Central memory CD8-positive, alpha-beta T cell (primary cell): ENCODE results near the gene TMEM52.

Experiments used
- ATAC-seq: fragments of 150-1000 bp; cut with Tn5 transposase; replicated peaks from 2 replicates; pipeline ENCODE4 v1.10.0; 2022; ENCODE audit warnings: mild to moderate bottlenecking, moderate FRiP score, moderate number of reproducible peaks; ENCODE audit not compliant: poor library complexity, severe bottlenecking; ENCODE audit errors: extremely low read depth
- DNase-seq, 2 donors: peaks; one replicate each; pipeline ENCODE4 v3.0.0; 2021; ENCODE audit warnings: low spot score in 2 of 2
- H3K27ac Mint-ChIP-seq: one replicate; pipeline ENCODE4 v1.8.0; 2022; ENCODE audit warnings: low read depth, mild to moderate bottlenecking, moderate library complexity, mixed read lengths
- H3K27me3 Mint-ChIP-seq: one replicate; pipeline ENCODE4 v1.8.0; 2022; ENCODE audit warnings: mixed read lengths
- H3K36me3 Mint-ChIP-seq: one replicate; pipeline ENCODE4 v1.8.0; 2022; ENCODE audit warnings: mild to moderate bottlenecking, moderate library complexity, mixed read lengths; ENCODE audit not compliant: insufficient read depth
- H3K4me1 Mint-ChIP-seq: one replicate; pipeline ENCODE4 v1.8.0; 2022; ENCODE audit warnings: mixed read lengths
- H3K4me3 Mint-ChIP-seq: one replicate; pipeline ENCODE4 v1.8.0; 2022; ENCODE audit warnings: mild to moderate bottlenecking, moderate library complexity, mixed read lengths
- H3K9me3 Mint-ChIP-seq: one replicate; pipeline ENCODE4 v1.8.0; 2022; ENCODE audit warnings: mixed read lengths

TMEM52 gene

GRCh38 chr1:1898246-1898933, 20.7 kb downstream of the TMEM52 start:
- H3K9me3 Mint-ChIP-seq, result no peaks in the 10 kb centered on the region
- peaks cover 16% of the 10 kb centered on the region for H3K4me1 Mint-ChIP-seq
- ATAC-seq (no peak), DNase-seq (no peak)
- H3K4me3 Mint-ChIP-seq, result no peak overlapping the region
- no peak overlapping the region for H3K27ac Mint-ChIP-seq
- H3K36me3 Mint-ChIP-seq, result no peaks in the 10 kb centered on the region
- peaks cover 14% of the 10 kb centered on the region for H3K27me3 Mint-ChIP-seq

DNA sequence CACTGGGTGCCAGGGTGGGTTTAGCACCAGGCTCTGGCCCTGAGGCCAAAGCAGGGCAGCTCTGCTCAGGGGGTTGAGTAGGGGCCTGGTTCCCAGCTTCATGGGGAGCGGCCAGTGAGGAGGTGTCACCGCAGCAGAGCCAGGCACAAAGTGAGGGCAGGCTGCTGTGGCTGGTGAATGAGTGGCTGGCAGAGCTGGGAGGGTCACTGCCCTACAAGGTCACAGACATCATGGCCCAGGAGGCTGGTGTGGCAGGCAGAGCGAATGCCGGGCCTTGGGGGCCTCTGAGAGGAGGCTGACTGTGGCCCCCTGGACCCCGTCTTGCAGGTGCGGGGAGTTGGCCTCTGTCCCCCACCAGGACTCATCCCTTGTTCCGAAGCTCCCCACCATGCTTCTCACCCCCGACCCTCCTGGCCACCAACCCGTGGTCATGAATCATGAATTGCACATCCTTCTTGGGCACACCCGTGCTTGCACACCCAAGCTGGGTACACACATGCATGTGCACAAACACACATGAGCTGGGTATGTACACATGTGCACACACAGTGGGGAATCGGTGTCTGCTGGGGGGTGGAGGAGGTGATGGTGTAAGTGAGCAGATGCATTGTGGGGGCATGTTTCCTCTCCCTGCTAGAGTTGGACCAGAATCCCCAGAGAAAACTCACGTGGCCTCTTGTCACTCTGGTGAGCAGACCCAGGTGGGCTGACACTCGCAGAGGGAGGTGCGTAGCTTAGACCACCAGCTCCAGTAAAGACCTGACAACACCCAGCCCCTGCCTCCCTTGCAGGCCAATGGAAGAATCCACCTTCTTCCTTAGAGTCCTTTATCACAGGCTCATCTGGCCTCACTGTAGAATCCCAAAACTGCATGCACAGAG, 23.4 kb downstream of the TMEM52 start:
- Mint-ChIP-seq H3K4me3 (no peak overlapping the region), H3K27ac (no peak overlapping the region), H3K27me3 (peaks cover 14% of the 10 kb centered on the region), H3K36me3 (peaks cover 8% of the 10 kb centered on the region), H3K4me1 (peaks cover 32% of the 10 kb centered on the region), H3K9me3 (no peaks in the 10 kb centered on the region)
- no peak for DNase-seq
- ATAC-seq, result no peak

- peaks cover 10% of the 10 kb centered on the region for H3K36me3 Mint-ChIP-seq
- H3K9me3 Mint-ChIP-seq, result no peaks in the 10 kb centered on the region
- no peak for ATAC-seq
- H3K27me3 Mint-ChIP-seq, result peaks cover 14% of the 10 kb centered on the region
- H3K27ac Mint-ChIP-seq, result no peak overlapping the region
- H3K4me1 Mint-ChIP-seq, result peaks cover 32% of the 10 kb centered on the region
- no peak for DNase-seq
- peak overlapping the region; percentile 43 for H3K4me3 Mint-ChIP-seq
Observed at GRCh38 chr1:1895060-1895418, 24.0 kb downstream of the TMEM52 start.

- H3K27ac Mint-ChIP-seq, result no peak overlapping the region
- ATAC-seq, result no peak
- peak overlapping the region; percentile 43 for H3K4me3 Mint-ChIP-seq
- H3K4me1 Mint-ChIP-seq, result peaks cover 32% of the 10 kb centered on the region
- peaks cover 10% of the 10 kb centered on the region for H3K36me3 Mint-ChIP-seq
- no peaks in the 10 kb centered on the region for H3K9me3 Mint-ChIP-seq
- DNase-seq, result no peak
- H3K27me3 Mint-ChIP-seq, result peaks cover 14% of the 10 kb centered on the region
Observed at GRCh38 chr1:1894354-1895059, 24.6 kb downstream of the TMEM52 start.

- Mint-ChIP-seq H3K27ac (no peak overlapping the region), H3K36me3 (peaks cover 13% of the 10 kb centered on the region), H3K27me3 (peaks cover 14% of the 10 kb centered on the region), H3K4me1 (peaks cover 36% of the 10 kb centered on the region), H3K4me3 (peak overlapping the region; percentile 98), H3K9me3 (no peaks in the 10 kb centered on the region)
- ATAC-seq (no peak), DNase-seq (no peak)
Observed at GRCh38 chr1:1893997-1894353, 25.1 kb downstream of the TMEM52 start.

GRCh38 chr1:1893291-1893985, 25.6 kb downstream of the TMEM52 start:
- peak overlapping the region; percentile 98 for H3K4me3 Mint-ChIP-seq
- peaks cover 42% of the 10 kb centered on the region for H3K4me1 Mint-ChIP-seq
- H3K9me3 Mint-ChIP-seq, result no peaks in the 10 kb centered on the region
- peak overlapping the region; percentile 98 for H3K27ac Mint-ChIP-seq
- peaks cover 16% of the 10 kb centered on the region for H3K36me3 Mint-ChIP-seq
- DNase-seq (no peak), ATAC-seq (no peak)
- H3K27me3 Mint-ChIP-seq, result peaks cover 14% of the 10 kb centered on the region

- DNase-seq (no peak), ATAC-seq (no peak)
- peaks cover 14% of the 10 kb centered on the region for H3K27me3 Mint-ChIP-seq
- peaks cover 49% of the 10 kb centered on the region for H3K4me1 Mint-ChIP-seq
- H3K9me3 Mint-ChIP-seq, result no peaks in the 10 kb centered on the region
- H3K36me3 Mint-ChIP-seq, result peaks cover 16% of the 10 kb centered on the region
- H3K27ac Mint-ChIP-seq, result peak overlapping the region; percentile 98
- peak overlapping the region; percentile 98 for H3K4me3 Mint-ChIP-seq
Observed at GRCh38 chr1:1892763-1893120, 26.3 kb downstream of the TMEM52 start.

DNA sequence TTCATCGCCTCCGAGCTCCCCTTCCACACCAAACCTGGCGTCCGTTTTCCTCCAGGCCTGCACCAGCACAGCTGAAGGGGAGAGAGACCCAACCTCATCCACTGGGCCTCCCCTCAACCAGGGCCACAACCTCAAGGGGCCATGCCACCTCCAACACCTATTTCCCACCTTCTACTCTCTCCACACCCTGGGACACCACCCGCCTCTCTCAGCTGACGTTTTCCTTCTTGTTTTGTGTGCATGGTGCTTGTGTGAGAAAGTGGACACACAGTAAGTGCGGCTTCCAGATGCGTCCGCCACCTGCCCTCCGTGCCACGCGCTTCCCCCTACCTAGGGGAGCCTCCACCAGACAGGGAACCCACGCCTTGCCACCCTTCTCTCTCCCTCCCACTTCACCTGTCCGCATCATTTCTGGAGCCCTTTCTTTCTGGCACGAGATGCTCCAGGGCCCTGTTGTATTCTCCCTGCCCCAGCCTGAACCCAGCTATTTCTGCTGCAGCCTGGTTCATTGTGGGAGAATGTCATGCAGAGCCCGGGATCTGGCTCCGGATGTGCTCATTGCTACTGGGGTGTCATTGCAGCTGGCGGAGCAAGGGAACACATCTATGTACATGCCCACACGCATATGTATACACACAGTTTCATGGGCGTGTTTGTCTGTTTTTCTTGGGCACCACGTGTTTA, 26.9 kb downstream of the TMEM52 start:
- H3K36me3 Mint-ChIP-seq, result peaks cover 16% of the 10 kb centered on the region
- no peak for DNase-seq
- H3K4me3 Mint-ChIP-seq, result peak overlapping the region; percentile 98
- peaks cover 14% of the 10 kb centered on the region for H3K27me3 Mint-ChIP-seq
- H3K27ac Mint-ChIP-seq, result peak overlapping the region; percentile 98
- peaks cover 53% of the 10 kb centered on the region for H3K4me1 Mint-ChIP-seq
- no peaks in the 10 kb centered on the region for H3K9me3 Mint-ChIP-seq
- no peak for ATAC-seq

DNA sequence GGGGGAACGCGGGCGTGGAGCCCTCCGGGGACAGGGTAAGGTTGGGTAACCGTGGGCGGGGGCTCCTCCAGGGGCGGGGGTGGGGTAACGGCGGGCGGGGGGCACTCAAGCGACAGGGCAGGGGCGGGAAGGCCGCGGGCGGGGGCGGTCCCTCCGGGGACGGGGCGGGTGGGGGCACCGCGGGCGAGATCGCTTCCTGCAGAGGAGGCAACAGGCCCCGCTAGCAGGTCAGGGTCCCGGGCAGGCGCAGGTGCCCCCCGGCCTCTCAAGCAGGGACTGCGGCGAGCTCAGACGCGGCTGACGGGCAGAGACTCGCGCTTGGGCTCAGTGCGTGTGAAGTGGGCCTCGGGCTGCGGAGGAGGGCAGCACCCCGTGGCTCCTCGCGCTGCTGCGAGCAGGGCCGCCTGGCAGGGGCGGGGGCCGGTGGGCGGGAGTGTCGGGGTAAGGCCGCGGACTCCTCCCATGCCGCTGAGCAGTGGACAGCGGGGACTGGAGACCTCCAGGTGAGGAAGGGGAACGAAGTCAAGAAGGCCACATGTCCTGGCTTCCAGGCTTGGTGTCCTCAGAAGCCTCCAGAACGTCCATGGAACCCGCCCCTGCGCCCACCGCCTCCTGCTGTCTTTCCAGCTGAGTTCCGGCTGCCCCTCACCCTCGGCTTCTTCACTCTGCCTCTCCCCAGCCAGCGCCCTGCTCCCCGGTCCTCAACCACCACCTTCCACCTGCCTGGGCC, 27.6 kb downstream of the TMEM52 start:
- ATAC-seq, result peak; percentile 50
- peaks cover 16% of the 10 kb centered on the region for H3K36me3 Mint-ChIP-seq
- no peaks in the 10 kb centered on the region for H3K9me3 Mint-ChIP-seq
- peak overlapping the region; percentile 98 for H3K27ac Mint-ChIP-seq
- no peak for DNase-seq
- peaks cover 60% of the 10 kb centered on the region for H3K4me1 Mint-ChIP-seq
- peaks cover 14% of the 10 kb centered on the region for H3K27me3 Mint-ChIP-seq
- H3K4me3 Mint-ChIP-seq, result peak overlapping the region; percentile 98

- DNase-seq (peak; percentile 77 to 87), ATAC-seq (peak; percentile 73)
- H3K27me3 Mint-ChIP-seq, result peaks cover 12% of the 10 kb centered on the region
- peak within 1 kb of the TSS; percentile 98 for H3K4me3 Mint-ChIP-seq
- no peaks in the 10 kb centered on the region for H3K9me3 Mint-ChIP-seq
- H3K4me1 Mint-ChIP-seq, result peaks cover 62% of the 10 kb centered on the region
- H3K36me3 Mint-ChIP-seq, result peaks cover 18% of the 10 kb centered on the region
- H3K27ac Mint-ChIP-seq, result peak within 1 kb of the TSS; percentile 98
Observed at GRCh38 chr1:1890506-1891348, 28.4 kb downstream of the TMEM52 start, which contains the start of gene GNB1. Gene GNB1 (minus strand): TSS chr1:1891087. CDS start chr1:1825453, 65,634 bp downstream.
